Gastroesophageal sphincter (tissue), 4 donors: Measurements from ENCODE around the gene CHML. TPM values are rescaled to one million over a fixed set of nuclear protein-coding genes. Genes with fewer than 3 reads are reported as not detected.

Experiments
- ATAC-seq: fragments of 150-250 bp; one replicate; pipeline ENCODE4 v1.9.1; 2016; ENCODE audit warnings: mild to moderate bottlenecking, moderate library complexity
- H3K27ac ChIP-seq, 4 donors: fragments of 200-600 bp; sonication (generic) in 3 of 4; 1 replicate in 3 of 4; 2 replicates in 1 of 4; pipeline ENCODE4 v1.5.1; 2016 to 2019
- H3K27me3 ChIP-seq: fragments of 200-600 bp; sonication (generic); one replicate; pipeline ENCODE4 v1.5.1; 2019
- H3K36me3 ChIP-seq, 2 donors: fragments of 200-600 bp; sonication (generic); one replicate each; pipeline ENCODE4 v1.5.1; 2019; ENCODE audit warnings: control low read depth in 1 of 2
- H3K4me1 ChIP-seq, 3 donors: fragments of 200-600 bp; sonication (generic); 1 replicate in 2 of 3; 2 replicates in 1 of 3; pipeline ENCODE4 v1.5.1; 2016 to 2019; ENCODE audit warnings: control low read depth in 2 of 3
- H3K4me3 ChIP-seq, 2 donors: fragments of 200-600 bp; sonication (generic); one replicate each; pipeline ENCODE4 v1.5.1; 2019; ENCODE audit warnings: mild to moderate bottlenecking in 1 of 2, moderate library complexity in 1 of 2
- H3K9me3 ChIP-seq, 3 donors: fragments of 200-600 bp; sonication (generic); one replicate each; pipeline ENCODE4 v1.5.1; 2017 to 2019; ENCODE audit warnings: control low read depth in 2 of 3
- EP300 ChIP-seq: sonication (generic); formaldehyde crosslinking; IDR thresholded peaks from one replicate; pipeline ENCODE4 v1.6.1; 2017; ENCODE audit warnings: antibody characterized with exemption, mild to moderate bottlenecking
- POLR2A ChIP-seq, 2 donors: fragments of 450-650 bp; IDR thresholded peaks; one replicate each; pipeline ENCODE4 v1.6.1; 2017; ENCODE audit warnings: antibody characterized with exemption in 2 of 2, mild to moderate bottlenecking in 2 of 2, moderate library complexity in 1 of 2
- POLR2AphosphoS5 ChIP-seq: sonication (generic); formaldehyde crosslinking; IDR thresholded peaks from one replicate; pipeline ENCODE4 v1.6.1; 2017; ENCODE audit warnings: antibody characterized with exemption
- WGBS, 2 donors: methylation state at CpG; one replicate each; pipeline ENCODE4 v1.1.5; 2018; ENCODE audit warnings: low coverage in 1 of 2; 5-methylcytosine and 5-hydroxymethylcytosine counted together
- total RNA-seq, 4 donors: library from RNA; depleted of rRNA; stranded (reverse); fragments of >200 nt; gene quantifications; one replicate each; pipeline ENCODE4 v1.1.0, GENCODE V29; 2016
- TF ChIP-seq, protein P1 (sequence below), 4 experiments: fragments of 200-600 bp in 2 of 4; fragments of 450-650 bp in 2 of 4; sonication (generic) in 1 of 4; IDR thresholded peaks; one replicate each; pipeline ENCODE4 v1.5.1; 2017 to 2019; ENCODE audit warnings: antibody characterized with exemption in 4 of 4, mild to moderate bottlenecking in 2 of 4, moderate library complexity in 2 of 4

The CHML gene
- total RNA-seq, 4 donors from 2014 or later, result 5.3 to 10.2 (median 8.8) TPM

DNA sequence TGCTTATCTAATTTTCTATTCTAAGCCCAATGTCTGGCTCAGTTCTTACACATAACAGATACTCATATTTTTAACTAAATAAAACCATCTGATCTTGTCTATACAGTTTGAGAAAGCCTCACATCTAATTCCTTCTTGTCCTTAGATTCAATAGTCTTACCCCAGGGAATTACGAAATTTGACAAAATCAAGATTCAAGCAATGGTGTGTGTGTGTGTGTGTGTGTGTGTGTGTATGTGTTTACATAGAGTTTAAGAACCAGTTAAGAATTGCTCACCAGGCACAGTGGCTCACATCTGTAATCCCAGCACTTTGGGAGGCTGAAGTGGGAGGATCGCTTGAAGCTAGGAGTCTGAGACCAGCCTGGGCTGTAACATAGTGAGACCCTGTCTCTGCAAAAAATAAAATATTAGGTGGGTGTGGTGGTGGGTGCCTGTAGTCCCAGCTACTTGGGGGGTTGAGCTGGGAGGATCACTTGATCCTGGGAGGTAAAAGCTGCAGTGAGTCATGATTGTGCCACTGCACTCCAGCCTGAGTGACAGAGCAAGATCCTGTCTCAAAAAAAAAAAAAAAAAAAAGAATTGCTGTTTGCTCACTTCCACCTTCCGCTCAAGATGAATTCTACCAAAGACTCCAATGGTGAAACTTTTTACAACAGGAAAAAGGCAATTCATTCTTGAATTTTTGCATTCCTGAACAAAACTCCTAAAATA, 18.1 kb upstream of the CHML start:
- WGBS, 2 donors, result 80 to 87% methylated on average over 3 of the region's 3 CpGs
- no peaks in the 10 kb centered on the region for H3K36me3 ChIP-seq
- ATAC-seq, result no peak
- no peaks in the 10 kb centered on the region for H3K4me1 ChIP-seq
- peaks cover 6% of the 10 kb centered on the region for H3K27me3 ChIP-seq
- H3K9me3 ChIP-seq, result no peaks in the 10 kb centered on the region
- no peak overlapping the region for H3K27ac ChIP-seq
- TF ChIP-seq, protein P1, sequence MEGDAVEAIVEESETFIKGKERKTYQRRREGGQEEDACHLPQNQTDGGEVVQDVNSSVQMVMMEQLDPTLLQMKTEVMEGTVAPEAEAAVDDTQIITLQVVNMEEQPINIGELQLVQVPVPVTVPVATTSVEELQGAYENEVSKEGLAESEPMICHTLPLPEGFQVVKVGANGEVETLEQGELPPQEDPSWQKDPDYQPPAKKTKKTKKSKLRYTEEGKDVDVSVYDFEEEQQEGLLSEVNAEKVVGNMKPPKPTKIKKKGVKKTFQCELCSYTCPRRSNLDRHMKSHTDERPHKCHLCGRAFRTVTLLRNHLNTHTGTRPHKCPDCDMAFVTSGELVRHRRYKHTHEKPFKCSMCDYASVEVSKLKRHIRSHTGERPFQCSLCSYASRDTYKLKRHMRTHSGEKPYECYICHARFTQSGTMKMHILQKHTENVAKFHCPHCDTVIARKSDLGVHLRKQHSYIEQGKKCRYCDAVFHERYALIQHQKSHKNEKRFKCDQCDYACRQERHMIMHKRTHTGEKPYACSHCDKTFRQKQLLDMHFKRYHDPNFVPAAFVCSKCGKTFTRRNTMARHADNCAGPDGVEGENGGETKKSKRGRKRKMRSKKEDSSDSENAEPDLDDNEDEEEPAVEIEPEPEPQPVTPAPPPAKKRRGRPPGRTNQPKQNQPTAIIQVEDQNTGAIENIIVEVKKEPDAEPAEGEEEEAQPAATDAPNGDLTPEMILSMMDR (IDR thresholded peaks at IDR 0.05), result no peak
- TF ChIP-seq EP300, result no peak
- no peak for TF ChIP-seq POLR2A (IDR thresholded peaks at IDR 0.05)
- no peak for TF ChIP-seq POLR2AphosphoS5
- no peak overlapping the region for H3K4me3 ChIP-seq

DNA sequence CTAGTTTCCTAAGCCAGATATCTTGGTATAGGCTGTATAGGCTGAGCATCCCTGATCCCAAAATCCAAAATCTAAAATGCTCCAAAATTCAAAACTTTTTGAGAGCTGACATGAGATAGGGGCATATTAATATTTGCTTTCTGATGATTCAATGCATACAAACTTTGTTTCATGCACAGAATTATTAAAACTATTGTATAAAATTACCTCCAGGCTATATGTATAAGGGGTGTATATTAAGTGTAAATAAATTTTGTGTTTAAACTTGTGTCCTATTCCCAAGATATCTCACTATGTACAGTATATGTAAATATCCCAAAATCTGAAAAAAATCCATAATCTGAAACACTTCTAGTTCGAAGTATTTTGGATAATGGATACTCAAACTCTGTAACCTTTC, 14.5 kb upstream of the CHML start:
- ATAC-seq, result no peak
- no peaks in the 10 kb centered on the region for H3K9me3 ChIP-seq
- TF ChIP-seq, protein P1 (IDR thresholded peaks at IDR 0.05), result no peak
- TF ChIP-seq POLR2AphosphoS5 (no peak), EP300 (no peak), POLR2A (IDR thresholded peaks at IDR 0.05) (no peak)
- H3K36me3 ChIP-seq, result no peaks in the 10 kb centered on the region
- H3K27me3 ChIP-seq, result peaks cover 6% of the 10 kb centered on the region
- H3K4me1 ChIP-seq, result no peaks in the 10 kb centered on the region
- H3K27ac ChIP-seq, result no peak overlapping the region
- no peak overlapping the region for H3K4me3 ChIP-seq
- 75 to 89% methylated on average over 1 of the region's 1 CpG for WGBS, 2 donors

DNA sequence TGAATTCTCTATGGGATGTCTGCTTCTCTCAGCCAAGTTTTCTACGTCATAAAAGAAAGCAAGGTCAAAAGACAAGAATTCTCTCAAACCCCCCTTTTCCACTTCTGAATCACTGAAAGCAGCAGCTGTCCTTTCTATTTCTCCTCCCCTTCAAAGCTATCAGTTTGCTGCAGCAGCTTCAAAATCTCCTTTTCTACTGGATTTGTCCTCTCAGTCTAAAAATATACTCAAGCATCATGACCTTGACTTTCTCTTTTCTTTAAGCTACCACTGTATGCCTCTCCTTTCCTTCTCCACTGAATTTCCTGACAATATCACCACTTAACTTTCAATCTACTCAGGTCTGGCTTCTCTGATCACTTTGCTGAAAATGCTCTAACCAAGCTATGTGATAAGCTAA, 13.8 kb upstream of the CHML start:
- ATAC-seq, result no peak
- no peak overlapping the region for H3K27ac ChIP-seq
- no peaks in the 10 kb centered on the region for H3K36me3 ChIP-seq
- H3K4me3 ChIP-seq, result no peak overlapping the region
- H3K27me3 ChIP-seq, result peaks cover 6% of the 10 kb centered on the region
- no peaks in the 10 kb centered on the region for H3K9me3 ChIP-seq
- 15 to 17% methylated on average over 1 of the region's 1 CpG for WGBS, 2 donors
- no peak for TF ChIP-seq EP300
- TF ChIP-seq POLR2A (IDR thresholded peaks at IDR 0.05), result no peak
- no peak for TF ChIP-seq POLR2AphosphoS5
- TF ChIP-seq, protein P1 (IDR thresholded peaks at IDR 0.05), result no peak
- H3K4me1 ChIP-seq, result no peaks in the 10 kb centered on the region

DNA sequence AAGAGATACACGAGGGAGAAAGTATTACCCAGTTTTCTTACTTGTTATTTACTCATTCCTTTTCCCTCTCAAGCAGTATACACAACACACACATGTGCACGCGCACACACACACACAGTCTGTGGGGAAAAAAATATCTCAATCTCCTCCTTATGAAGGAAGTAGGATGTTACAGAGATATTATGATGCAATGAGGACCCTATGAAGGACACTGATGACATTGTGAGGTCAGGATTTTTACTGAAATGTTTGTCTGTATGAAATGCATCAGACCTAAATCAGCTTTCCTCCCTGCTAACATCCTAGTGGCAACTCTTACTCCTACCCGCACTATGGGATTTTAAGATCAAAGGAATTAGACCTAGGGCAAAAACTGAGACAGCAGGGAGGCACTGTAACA, 11.8 kb upstream of the CHML start, which contains the start of gene WDR64:
TSS of gene WDR64 (plus strand) at position 270 of the 400 bp plus-strand sequence. CDS start 204 bp downstream, outside the sequence.
- Histone ChIP-seq H3K9me3 (no peaks in the 10 kb centered on the region), H3K27me3 (peaks cover 1% of the 10 kb centered on the region), H3K4me1 (no peaks in the 10 kb centered on the region), H3K4me3 (no peak within 1 kb of the TSS), H3K36me3 (no peaks in the 10 kb centered on the region), H3K27ac (no peak within 1 kb of the TSS)
- WGBS, 2 donors, result 78 to 83% methylated on average over 4 of the region's 4 CpGs
- TF ChIP-seq, protein P1 (IDR thresholded peaks at IDR 0.05), result no peak
- TF ChIP-seq POLR2AphosphoS5, result no peak
- TF ChIP-seq EP300, result no peak
- no peak for TF ChIP-seq POLR2A (IDR thresholded peaks at IDR 0.05)
- no peak for ATAC-seq

DNA sequence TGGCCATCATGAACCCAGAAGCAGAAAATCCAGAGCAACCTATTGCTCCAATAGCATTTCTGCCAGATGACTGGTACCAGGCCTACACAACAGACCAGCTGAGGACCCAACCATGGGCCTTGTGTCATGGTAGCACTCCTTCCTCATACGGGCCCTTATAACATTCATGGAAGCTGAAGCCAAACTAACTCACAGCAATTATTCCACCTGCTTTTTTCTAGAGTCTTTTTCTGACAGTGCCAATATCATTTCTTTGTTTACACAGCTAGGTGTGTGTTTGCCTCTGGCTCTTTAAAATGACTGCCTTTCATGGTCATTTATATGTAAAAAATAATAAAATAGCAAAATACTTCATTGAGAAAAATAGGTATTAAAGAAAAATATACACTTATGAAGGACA, 8.0 kb upstream of the CHML start:
- WGBS, 2 donors, result 89 to 100% methylated on average over 1 of the region's 1 CpG
- H3K27me3 ChIP-seq, result no peaks in the 10 kb centered on the region
- H3K27ac ChIP-seq, result no peak overlapping the region
- no peaks in the 10 kb centered on the region for H3K4me1 ChIP-seq
- H3K36me3 ChIP-seq, result no peaks in the 10 kb centered on the region
- TF ChIP-seq, protein P1 (IDR thresholded peaks at IDR 0.05), result no peak
- TF ChIP-seq POLR2AphosphoS5, result no peak
- no peak for TF ChIP-seq EP300
- TF ChIP-seq POLR2A (IDR thresholded peaks at IDR 0.05), result no peak
- no peaks in the 10 kb centered on the region for H3K9me3 ChIP-seq
- no peak for ATAC-seq
- H3K4me3 ChIP-seq, result no peak overlapping the region
